Rectal smooth muscle tissue (tissue), 1 donor: ENCODE results near the gene TCN1.
A peak's percentile ranks its signal among the peaks of the same experiment; 100 is the strongest.
"Not testable (repeated sequence)": the region's sequence is repeated elsewhere in the genome, so short reads cannot be mapped to it uniquely, and the experiment has no call there.

ENCODE experiments used
- H3K27ac ChIP-seq: one replicate; pipeline ENCODE4 v1.7.0; 2013; ENCODE audit warnings: low read depth, low read length, inconsistent platforms
- H3K27me3 ChIP-seq: one replicate; pipeline ENCODE4 v1.7.0; 2013; ENCODE audit warnings: low read length; ENCODE audit not compliant: control insufficient read depth, insufficient read depth
- H3K36me3 ChIP-seq: one replicate; pipeline ENCODE4 v1.7.0; 2013; ENCODE audit warnings: low read length; ENCODE audit not compliant: control insufficient read depth, insufficient read depth
- H3K4me1 ChIP-seq: one replicate; pipeline ENCODE4 v1.7.0; 2013; ENCODE audit warnings: low read length; ENCODE audit not compliant: control insufficient read depth, insufficient read depth
- H3K4me3 ChIP-seq: one replicate; pipeline ENCODE4 v1.7.0; 2013; ENCODE audit warnings: low read length
- H3K9ac ChIP-seq: one replicate; pipeline ENCODE4 v1.7.0; 2013; ENCODE audit warnings: low read length

Gene TCN1

DNA sequence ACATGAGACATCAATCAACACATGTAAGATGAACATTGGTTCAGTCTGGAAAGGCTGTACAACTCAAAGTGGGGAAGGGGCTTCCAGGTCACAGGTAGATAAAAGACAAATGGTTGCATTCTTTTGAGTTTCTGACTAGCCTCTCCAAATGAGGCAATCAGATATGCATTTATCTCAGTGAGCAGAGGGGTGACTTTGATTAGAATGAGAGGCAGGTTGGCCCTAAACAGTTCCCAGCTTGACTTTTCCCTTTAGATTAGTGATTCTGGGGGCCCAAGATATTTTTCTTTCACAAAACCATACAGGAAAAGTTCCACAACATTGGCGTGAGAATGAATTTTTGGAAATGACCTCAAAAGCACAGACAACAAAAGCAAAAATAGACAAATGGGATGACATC is 49.9 kb downstream of the TCN1 start:
- not testable (repeated sequence) for H3K4me1 ChIP-seq, H3K36me3 ChIP-seq, H3K4me3 ChIP-seq, H3K9ac ChIP-seq, H3K27ac ChIP-seq, H3K27me3 ChIP-seq

DNA sequence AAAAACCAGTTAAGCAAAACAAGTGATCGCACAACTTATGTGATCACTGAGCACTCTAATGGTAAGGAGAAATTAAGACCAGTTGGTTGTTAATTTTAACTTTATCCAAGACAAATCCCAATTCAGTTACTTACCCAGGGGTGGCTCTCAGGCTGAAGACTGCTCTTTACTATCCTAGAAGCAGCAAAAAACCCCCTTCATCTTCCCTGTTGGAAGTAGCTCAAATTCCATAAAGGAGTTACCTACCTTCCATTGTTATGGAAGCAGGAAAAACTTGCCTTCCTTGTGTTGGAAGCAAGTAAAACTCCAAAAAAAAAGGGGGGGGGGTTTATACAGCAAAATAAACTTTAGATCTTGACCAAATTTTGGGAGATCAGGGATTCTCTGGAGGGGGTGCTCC is 50.5 kb downstream of the TCN1 start:
- Histone ChIP-seq H3K36me3 (no peaks in the 10 kb centered on the region), H3K9ac (no peak overlapping the region), H3K27me3 (no peaks in the 10 kb centered on the region), H3K4me3 (no peak overlapping the region), H3K27ac (no peak overlapping the region), H3K4me1 (no peaks in the 10 kb centered on the region)

DNA sequence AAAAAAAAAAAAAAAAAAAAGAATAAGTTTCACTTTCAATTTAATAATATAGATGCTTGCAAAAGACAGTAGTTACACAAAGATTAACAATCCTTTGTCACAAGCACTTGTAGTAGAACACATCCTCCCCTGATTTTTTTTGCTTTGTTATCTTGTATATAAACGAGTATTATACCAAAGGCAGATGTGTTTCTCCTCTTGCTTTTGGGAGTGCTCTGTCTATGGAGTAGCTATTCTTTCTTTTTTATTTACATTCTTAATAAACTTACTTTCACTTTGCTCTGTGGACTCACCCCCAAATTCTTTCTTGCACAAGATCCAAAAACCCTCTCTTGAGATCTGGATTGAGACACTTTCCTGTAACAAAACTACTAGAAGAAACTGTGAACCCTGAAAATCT is 52.3 kb downstream of the TCN1 start:
- H3K4me1 ChIP-seq: peaks cover 5% of the 10 kb centered on the region
- no peak overlapping the region for H3K4me3 ChIP-seq
- H3K9ac ChIP-seq: no peak overlapping the region
- no peaks in the 10 kb centered on the region for H3K27me3 ChIP-seq
- H3K36me3 ChIP-seq: no peaks in the 10 kb centered on the region
- no peak overlapping the region for H3K27ac ChIP-seq

DNA sequence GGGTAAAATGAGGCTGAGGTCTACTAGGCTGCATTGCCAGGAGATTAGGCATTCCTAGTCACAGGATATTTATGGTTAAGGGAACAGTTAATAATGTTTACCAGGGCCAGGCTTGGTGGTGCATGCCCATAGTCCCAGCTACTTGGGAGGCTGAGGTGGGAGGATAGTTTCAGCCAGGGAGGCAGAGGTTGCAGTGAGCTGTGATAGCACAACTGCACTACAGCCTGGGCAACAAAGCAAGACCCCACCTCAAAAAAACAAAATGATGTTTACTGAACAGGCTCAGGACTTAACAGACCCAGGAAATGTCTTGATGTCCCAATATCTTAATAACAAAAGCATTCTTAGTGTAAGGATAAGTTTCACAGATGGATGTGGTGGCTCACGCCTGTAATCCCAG is 52.9 kb downstream of the TCN1 start:
- no peak overlapping the region for H3K27ac ChIP-seq
- H3K27me3 ChIP-seq: no peaks in the 10 kb centered on the region
- no peak overlapping the region for H3K9ac ChIP-seq
- no peaks in the 10 kb centered on the region for H3K36me3 ChIP-seq
- no peak overlapping the region for H3K4me3 ChIP-seq
- H3K4me1 ChIP-seq: peaks cover 5% of the 10 kb centered on the region

DNA sequence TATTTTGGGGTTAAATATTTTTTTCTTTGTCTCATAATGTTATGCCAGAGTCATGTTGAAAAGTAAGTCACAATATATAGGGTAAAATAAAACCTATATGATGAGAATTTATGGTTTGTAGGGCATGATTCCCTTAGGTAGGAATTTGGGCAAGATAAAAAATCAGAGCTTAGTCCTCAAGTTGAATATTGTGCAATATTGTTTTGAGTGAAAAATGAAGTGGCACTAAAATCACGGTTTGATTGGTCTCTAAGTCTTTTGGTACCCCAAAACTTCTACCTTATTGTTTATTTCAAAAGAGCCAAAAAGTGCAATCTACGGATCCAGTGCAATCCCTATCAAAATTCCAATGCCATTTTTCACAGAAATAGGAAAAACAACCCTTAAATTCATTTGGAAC is 54.1 kb downstream of the TCN1 start:
- Histone ChIP-seq H3K4me1 (peaks cover 5% of the 10 kb centered on the region), H3K36me3 (peaks cover 2% of the 10 kb centered on the region), H3K27ac (no peak overlapping the region), H3K9ac (no peak overlapping the region), H3K4me3 (no peak overlapping the region), H3K27me3 (no peaks in the 10 kb centered on the region)

DNA sequence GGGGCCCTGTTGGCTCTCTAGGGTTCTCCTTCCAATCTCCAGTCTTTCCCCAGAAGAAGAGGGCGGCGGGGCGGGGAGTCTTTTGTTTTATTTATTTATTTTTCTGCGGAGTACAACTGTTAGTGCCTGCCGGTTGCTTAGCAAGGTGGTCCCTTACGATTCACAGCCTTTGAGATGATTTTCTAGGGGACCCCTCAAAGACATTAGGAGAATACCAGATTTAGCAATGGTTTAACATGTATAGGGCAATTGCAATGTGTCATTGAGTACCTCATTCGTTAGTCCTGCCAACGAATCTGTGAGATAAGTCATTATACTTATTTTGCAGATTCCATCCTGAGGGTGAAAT is 55.4 kb downstream of the TCN1 start:
- peaks cover 14% of the 10 kb centered on the region for H3K36me3 ChIP-seq
- H3K9ac ChIP-seq: no peak overlapping the region
- peak overlapping the region; percentile 52 for H3K27ac ChIP-seq
- peaks cover 5% of the 10 kb centered on the region for H3K4me1 ChIP-seq
- H3K4me3 ChIP-seq: peak overlapping the region; percentile 75
- no peaks in the 10 kb centered on the region for H3K27me3 ChIP-seq

DNA sequence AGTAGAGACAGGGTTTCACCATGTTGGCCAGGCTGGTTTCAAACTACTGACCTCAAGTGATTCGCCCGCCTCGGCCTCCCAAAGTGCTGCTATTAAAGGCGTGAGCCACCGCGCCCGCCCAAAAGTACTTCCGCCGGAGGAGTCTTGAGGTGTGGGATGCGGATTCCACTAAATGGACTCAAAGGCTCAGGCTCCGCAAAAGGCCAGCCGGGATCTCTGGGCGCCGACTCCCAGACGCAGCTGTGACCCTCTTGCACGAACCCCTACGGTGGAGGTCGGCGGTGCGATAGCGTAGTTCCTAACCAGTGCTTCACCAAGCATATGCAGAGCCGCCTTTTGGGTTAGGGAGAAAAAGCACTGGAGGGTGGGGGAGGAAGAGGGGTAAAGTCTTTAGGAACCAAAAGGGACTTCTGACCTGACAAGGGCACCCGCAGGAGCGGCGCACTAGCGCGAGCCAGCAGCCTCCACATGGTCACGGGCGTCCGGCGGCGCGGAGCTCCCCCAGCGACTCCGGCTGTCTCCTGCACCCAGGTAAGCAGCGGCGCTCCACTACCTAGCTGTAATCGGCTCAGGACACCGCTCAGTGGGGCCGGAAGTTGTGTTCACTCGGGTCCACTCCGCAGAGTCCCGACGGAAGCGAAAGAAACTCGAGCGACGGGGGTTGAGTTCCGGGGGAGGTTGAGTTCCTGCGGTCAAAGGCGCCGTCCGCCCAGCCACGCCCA is 55.9 kb downstream of the TCN1 start, which contains the start of gene MRPL16:
Gene MRPL16 (minus strand): TSS at position 590 of the 722 bp plus-strand sequence. CDS start 120 bp downstream, at position 470.
- H3K36me3 ChIP-seq: peaks cover 14% of the 10 kb centered on the region
- H3K27me3 ChIP-seq: no peaks in the 10 kb centered on the region
- peaks cover 5% of the 10 kb centered on the region for H3K4me1 ChIP-seq
- peak within 1 kb of the TSS; percentile 75 for H3K4me3 ChIP-seq
- H3K9ac ChIP-seq: peak within 1 kb of the TSS; percentile 79
- peak within 1 kb of the TSS; percentile 68 for H3K27ac ChIP-seq

DNA sequence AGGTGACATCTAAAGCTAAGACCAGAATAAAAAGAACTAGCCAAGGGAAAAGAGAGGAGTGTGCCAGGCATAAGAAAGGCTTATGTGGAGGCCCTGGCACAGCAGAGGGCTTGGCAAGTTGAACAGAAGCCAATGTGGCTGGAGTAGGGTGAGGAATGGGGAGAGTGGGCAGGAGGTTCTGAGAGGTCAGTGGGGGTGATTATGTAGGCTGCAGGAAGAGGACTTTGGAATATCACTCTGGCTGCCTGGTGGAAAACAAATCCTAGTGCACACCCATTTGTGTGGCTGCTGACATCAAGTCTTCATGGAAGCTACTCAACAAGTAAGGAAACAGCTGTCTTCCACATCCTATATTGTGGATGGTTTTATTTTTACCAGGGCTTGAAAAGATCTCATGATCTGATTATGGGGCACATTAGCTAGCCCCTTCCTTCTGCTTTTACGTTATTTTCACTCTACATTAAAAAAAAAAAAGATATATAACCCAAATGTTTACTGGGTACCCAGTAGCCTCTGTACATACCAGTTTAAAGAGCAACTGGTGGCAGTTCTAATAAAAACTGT is 59.2 kb downstream of the TCN1 start:
- Histone ChIP-seq H3K9ac (no peak overlapping the region), H3K4me1 (peaks cover 5% of the 10 kb centered on the region), H3K27ac (no peak overlapping the region), H3K36me3 (peaks cover 14% of the 10 kb centered on the region), H3K27me3 (no peaks in the 10 kb centered on the region), H3K4me3 (no peak overlapping the region)

DNA sequence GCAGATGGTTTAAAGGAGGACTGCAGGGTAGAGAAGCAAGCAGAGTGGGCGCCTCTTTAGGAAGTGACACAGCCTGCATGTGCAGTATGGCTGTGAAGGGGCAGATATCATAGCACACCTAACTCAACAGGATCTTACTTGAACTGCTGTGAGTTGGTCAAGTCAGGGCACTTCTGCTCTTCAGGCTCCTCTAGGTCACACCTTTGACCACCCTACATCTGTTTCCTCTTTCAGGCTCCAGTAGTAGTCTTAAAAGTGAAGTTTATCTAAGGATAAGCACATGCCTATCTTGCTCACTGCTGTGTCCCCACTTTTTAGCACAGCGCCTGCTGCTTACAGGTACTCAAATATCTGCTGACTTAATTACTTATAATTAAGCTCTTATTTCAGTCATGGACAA is 62.2 kb downstream of the TCN1 start:
- no peaks in the 10 kb centered on the region for H3K4me1 ChIP-seq
- H3K9ac ChIP-seq: no peak overlapping the region
- H3K27me3 ChIP-seq: no peaks in the 10 kb centered on the region
- peaks cover 14% of the 10 kb centered on the region for H3K36me3 ChIP-seq
- no peak overlapping the region for H3K27ac ChIP-seq
- no peak overlapping the region for H3K4me3 ChIP-seq
